ENCODE results near the gene AHI1. TPM values are rescaled to one million over a fixed set of nuclear protein-coding genes. Genes with fewer than 3 reads are reported as not detected.

AHI1 gene
- total RNA-seq, 2 donors from 2014 or later, result 18.0 to 37.9 TPM

DNA sequence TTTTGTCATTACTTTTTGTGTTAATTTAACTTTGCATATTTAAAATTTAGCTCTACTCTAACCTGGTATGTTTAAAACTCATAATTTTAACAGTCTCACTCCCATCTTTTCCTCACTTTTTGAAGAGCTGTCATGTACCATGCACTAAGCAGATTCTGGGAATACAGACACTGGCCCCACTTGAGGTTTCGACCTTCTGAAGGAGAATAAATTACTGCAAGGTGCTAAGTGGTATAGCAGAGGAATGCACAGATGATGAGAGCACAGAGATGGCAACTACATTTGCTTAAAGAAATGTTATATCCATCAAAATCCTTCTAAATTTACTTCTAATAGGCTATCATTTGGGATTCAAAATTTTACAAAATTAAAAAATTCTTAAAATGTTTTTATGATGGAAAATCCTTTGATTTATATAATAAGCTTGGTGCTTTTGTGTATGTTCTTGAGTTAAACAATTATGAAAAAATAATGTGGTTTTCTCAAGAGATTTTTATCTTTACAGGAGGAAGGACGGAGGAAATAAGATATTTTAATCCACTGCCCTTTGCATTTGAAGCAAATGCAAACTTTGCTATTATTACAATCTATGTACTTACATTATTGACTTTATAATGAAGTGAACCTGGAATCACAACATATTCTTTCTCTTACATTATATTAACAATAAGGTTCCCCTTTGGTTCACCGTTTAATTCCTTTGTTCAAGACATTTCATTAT lies 79.3 kb downstream of the AHI1 start:
- WGBS, result 63% methylated on average over 3 of the region's 3 CpGs
- no peak overlapping the region for H3K4me3 ChIP-seq
- H3K4me1 ChIP-seq (replicated peaks), result no peaks in the 10 kb centered on the region
- intact Hi-C loops (cut with DNase I), result no loop called here
- H3K27ac ChIP-seq, result no peak overlapping the region
- no peak for TF ChIP-seq POLR2A (IDR thresholded peaks at IDR 0.05)
- TF ChIP-seq CTCF (IDR thresholded peaks at IDR 0.05), result no peak
- TF ChIP-seq POLR2AphosphoS5 (IDR thresholded peaks at IDR 0.05), result no peak
- H3K27me3 ChIP-seq (replicated peaks; ENCODE audit: insufficient read depth), result no peaks in the 10 kb centered on the region
- H3K9me3 ChIP-seq, result no peaks in the 10 kb centered on the region
- no peak for DNase-seq (ENCODE audit: low spot score)
- no peaks in the 10 kb centered on the region for H3K36me3 ChIP-seq

DNA sequence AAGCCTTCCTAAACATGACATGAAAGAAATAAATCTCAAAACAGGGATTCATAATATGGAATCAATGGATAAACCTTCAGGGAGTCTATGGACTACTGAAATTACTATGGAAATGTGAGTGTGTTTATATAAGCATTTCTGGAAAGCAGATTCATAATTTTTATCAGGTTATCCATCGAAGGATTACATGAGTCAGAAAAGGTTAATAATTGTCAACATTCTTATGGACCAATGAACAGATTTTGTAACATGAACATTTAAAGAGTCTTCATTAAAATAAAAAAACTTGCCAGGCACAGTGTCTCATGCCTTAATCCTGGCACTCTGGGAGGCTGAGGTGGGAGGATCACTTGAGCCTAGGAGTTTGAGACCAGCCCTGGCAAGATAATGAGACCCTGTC lies 84.8 kb downstream of the AHI1 start:
- 93% methylated on average over 1 of the region's 1 CpG for WGBS
- intact Hi-C loops (cut with DNase I), result no loop called here
- H3K27ac ChIP-seq, result no peak overlapping the region
- H3K4me1 ChIP-seq (replicated peaks), result no peaks in the 10 kb centered on the region
- H3K27me3 ChIP-seq (replicated peaks; ENCODE audit: insufficient read depth), result no peaks in the 10 kb centered on the region
- no peak for DNase-seq (ENCODE audit: low spot score)
- no peaks in the 10 kb centered on the region for H3K36me3 ChIP-seq
- no peak overlapping the region for H3K4me3 ChIP-seq
- TF ChIP-seq POLR2A (IDR thresholded peaks at IDR 0.05), result no peak
- TF ChIP-seq POLR2AphosphoS5 (IDR thresholded peaks at IDR 0.05), result no peak
- no peak for TF ChIP-seq CTCF (IDR thresholded peaks at IDR 0.05)
- no peaks in the 10 kb centered on the region for H3K9me3 ChIP-seq

DNA sequence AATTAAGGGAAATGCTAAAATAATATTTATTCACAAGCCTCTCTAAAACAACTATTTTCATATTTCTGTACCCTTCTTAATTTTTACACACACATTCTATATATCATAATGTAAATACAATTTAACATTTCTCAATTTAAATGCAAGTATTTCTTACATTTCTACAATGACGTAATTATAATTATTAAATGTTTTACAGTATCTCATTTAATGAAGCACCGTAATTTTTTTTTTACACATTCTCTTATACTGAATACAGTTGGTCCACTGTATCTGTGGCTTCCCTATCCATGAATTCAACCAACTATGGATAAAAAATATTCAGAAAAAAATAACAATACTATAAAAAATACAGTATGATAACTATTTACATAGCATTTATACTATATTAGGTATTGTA lies 85.7 kb downstream of the AHI1 start:
- no peak overlapping the region for H3K27ac ChIP-seq
- DNase-seq (ENCODE audit: low spot score), result no peak
- intact Hi-C loops (cut with DNase I), result no loop called here
- no peaks in the 10 kb centered on the region for H3K4me1 ChIP-seq (replicated peaks)
- 99% methylated on average over 2 of the region's 2 CpGs for WGBS
- no peaks in the 10 kb centered on the region for H3K36me3 ChIP-seq
- H3K4me3 ChIP-seq, result no peak overlapping the region
- no peaks in the 10 kb centered on the region for H3K9me3 ChIP-seq
- TF ChIP-seq POLR2A (IDR thresholded peaks at IDR 0.05) (no peak), POLR2AphosphoS5 (IDR thresholded peaks at IDR 0.05) (no peak), CTCF (IDR thresholded peaks at IDR 0.05) (no peak)
- H3K27me3 ChIP-seq (replicated peaks; ENCODE audit: insufficient read depth), result no peaks in the 10 kb centered on the region

DNA sequence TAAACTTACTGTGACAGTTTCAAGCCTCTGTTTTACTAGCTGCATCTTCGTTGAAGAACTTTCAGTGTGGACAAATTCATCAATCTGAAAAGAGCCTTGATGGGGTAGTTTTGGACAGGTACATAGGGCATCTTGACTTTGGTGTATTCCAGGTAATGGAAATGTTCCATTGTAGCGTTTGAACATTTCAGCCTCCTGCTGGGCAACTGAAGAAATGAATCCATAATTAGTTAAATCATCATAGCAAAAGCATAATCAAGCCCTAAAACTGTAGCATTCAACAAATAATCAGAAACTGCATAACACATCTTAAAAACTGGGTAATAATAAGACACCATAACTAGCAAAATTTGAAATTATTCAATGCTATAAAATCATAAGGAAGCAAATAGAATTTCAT lies 86.2 kb downstream of the AHI1 start:
- WGBS, result 83% methylated on average over 2 of the region's 2 CpGs
- DNase-seq (ENCODE audit: low spot score), result no peak
- Histone ChIP-seq H3K4me3 (no peak overlapping the region), H3K9me3 (no peaks in the 10 kb centered on the region), H3K4me1 (replicated peaks) (no peaks in the 10 kb centered on the region), H3K27me3 (replicated peaks; ENCODE audit: insufficient read depth) (no peaks in the 10 kb centered on the region), H3K27ac (no peak overlapping the region), H3K36me3 (no peaks in the 10 kb centered on the region)
- intact Hi-C loops (cut with DNase I), result no loop called here
- TF ChIP-seq CTCF (IDR thresholded peaks at IDR 0.05) (peak in 1 of 4 experiments; percentile 13), POLR2A (IDR thresholded peaks at IDR 0.05) (no peak), POLR2AphosphoS5 (IDR thresholded peaks at IDR 0.05) (no peak)

DNA sequence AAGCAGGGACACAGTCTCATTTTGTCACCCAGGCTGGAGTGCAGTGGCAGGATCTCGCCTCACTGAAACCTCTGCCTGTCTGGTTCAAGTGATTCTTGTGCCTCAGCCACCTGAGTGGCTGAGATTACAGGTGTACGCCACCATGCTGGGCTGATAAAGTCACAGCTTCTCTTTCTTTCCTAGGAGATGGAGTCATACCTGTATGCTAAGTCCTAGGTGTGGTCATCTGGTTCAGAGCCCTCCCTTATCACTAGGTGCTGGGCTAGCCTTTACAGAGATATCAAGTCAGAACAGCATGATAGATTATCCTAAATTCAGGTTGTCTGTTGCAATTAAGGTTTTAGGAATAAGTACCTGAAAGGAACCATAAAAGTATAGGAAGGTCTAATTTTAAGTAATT lies 86.7 kb downstream of the AHI1 start:
- Histone ChIP-seq H3K4me1 (replicated peaks) (no peaks in the 10 kb centered on the region), H3K27me3 (replicated peaks; ENCODE audit: insufficient read depth) (no peaks in the 10 kb centered on the region), H3K36me3 (no peaks in the 10 kb centered on the region), H3K4me3 (no peak overlapping the region), H3K9me3 (no peaks in the 10 kb centered on the region), H3K27ac (no peak overlapping the region)
- no peak for DNase-seq (ENCODE audit: low spot score)
- no peak for TF ChIP-seq POLR2AphosphoS5 (IDR thresholded peaks at IDR 0.05)
- TF ChIP-seq CTCF (IDR thresholded peaks at IDR 0.05), result no peak
- no peak for TF ChIP-seq POLR2A (IDR thresholded peaks at IDR 0.05)
- intact Hi-C loops (cut with DNase I), result no loop called here
- WGBS, result 100% methylated on average over 2 of the region's 2 CpGs
